Activated CD8-positive, alpha-beta memory T cell treated with anti-CD3 and anti-CD28 coated beads, Interleukin-2, amount 50 U/mL, for 24 hours (primary cell): ENCODE data around the gene SLC10A4.
"Not testable (repeated sequence)": the region's sequence is repeated elsewhere in the genome, so short reads cannot be mapped to it uniquely, and the experiment has no call there.

ENCODE experiments used
- DNase-seq: peaks from one replicate; pipeline ENCODE4 v3.0.0-alpha.2; 2020; ENCODE audit errors: extremely low read depth

The SLC10A4 gene

GRCh38 chr4:48483006-48483776, at the start of gene SLC10A4:
Gene SLC10A4 (plus strand): TSS chr4:48483343. CDS start chr4:48483562, 219 bp downstream.
- no peak for DNase-seq

- DNase-seq: no peak
These were observed 46.8 kb upstream of the SLC10A4 start for GRCh38 chr4:48436318-48436717.

- DNase-seq: no peak
These were observed 43.2 kb upstream of the SLC10A4 start for GRCh38 chr4:48439988-48440387.

DNA sequence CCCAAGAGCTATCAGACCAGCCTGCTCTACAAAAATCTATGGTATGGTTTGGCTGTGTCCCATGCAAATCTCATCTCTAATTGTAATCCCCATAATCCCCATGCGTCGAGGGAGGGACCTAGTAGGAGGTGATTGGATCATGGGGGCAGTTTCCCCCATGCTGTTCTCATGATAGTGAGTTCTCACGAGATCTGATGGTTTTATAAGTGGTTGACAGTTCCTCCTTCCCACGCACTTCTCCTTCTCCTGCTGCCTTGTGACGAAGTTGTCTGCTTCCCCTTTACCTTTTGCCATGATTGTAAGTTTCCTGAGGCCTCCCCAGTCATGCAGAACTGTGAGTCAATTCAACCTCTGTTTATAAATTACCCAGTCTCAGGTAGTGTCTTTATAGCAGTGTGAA, 42.2 kb upstream of the SLC10A4 start:
- DNase-seq: not testable (repeated sequence)

DNA sequence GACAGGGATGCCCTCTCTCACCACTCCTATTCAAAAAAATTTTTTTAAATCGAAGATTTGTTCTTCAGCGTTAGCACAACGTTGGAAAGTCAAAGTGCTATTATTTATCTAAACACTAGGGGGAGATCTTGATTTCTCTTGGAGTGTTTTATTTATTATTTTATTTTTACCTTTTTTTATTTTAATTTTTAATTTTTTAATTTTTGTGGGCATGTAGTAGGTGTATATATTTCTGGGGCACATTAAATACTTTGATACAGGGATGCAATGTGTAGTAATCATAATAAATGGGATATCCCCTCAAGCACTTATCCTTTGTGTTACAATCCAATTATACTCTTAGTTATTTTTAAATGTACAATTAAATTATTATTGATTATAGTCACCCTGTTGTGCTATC, 37.4 kb upstream of the SLC10A4 start:
- no peak for DNase-seq

- DNase-seq: no peak
These were observed 36.5 kb upstream of the SLC10A4 start for GRCh38 chr4:48446642-48447041.

DNA sequence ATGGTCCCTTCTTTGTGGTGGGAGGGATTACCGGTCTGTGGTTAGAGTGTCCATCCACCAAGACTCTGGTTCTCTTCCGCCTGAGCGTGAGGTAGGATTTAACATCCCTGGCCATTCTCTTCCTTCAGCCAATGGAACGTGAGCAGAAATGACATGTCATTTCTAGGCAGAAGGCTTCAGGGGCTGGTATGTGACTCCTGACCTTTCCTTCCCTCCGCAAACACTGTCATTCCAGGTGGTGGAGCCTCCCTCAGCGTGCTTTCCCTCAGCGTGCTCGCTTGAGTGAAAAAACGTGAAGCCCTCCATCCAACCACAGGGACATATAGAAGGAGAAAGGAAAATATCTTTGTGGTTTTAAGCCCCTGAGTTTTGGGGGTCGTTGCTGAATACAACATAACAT, 34.0 kb upstream of the SLC10A4 start:
- DNase-seq: no peak

GRCh38 chr4:48450740-48451139, 32.4 kb upstream of the SLC10A4 start:
- no peak for DNase-seq

DNA sequence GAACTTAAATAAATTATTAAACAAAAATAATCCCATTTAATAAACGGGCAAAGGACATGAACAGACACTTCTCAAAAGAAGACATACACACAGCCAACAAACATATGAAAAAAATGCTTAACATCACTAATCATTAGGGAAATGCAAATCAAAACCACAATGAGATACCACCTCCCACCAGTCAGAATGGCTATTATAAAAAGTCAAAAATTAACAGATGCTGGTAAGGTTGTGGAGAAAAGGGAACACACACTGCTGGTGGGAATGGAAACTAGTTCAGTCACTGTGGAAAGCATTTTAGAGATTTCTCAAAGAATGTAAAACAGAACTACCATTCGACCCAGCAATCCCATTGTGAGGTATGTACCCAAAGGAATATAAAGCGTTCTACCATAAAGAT, 31.5 kb upstream of the SLC10A4 start:
- DNase-seq: not testable (repeated sequence)

GRCh38 chr4:48454591-48454990, 28.6 kb upstream of the SLC10A4 start:
- no peak for DNase-seq

GRCh38 chr4:48461000-48461399, 22.1 kb upstream of the SLC10A4 start:
- DNase-seq: no peak

GRCh38 chr4:48462363-48462762, 20.8 kb upstream of the SLC10A4 start:
- DNase-seq: no peak

- no peak for DNase-seq
These were observed 15.7 kb upstream of the SLC10A4 start for GRCh38 chr4:48467442-48467841.

DNA sequence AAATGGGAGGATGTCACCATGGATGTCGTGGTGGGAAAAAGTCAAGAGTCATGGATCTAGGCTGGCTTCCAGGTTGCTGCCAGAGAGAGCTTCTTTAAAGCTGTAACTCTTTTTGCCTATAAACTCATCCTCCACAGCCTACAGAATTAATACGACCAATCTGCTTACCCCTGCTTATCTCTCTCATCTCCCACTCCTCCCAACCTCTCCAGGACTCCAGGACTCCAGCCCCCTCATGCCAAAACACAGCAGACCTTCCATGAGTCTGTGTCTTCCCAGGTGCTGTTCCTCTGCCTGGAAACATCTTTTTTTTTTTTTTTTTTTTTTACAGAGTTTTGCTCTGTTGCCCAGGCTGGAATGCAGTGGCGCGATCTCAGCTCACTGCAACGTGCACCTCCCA, 15.3 kb upstream of the SLC10A4 start:
- no peak for DNase-seq

GRCh38 chr4:48470137-48470536, 13.0 kb upstream of the SLC10A4 start:
- DNase-seq: no peak

- DNase-seq: no peak
These were observed 12.6 kb upstream of the SLC10A4 start for GRCh38 chr4:48470570-48470969.

- no peak for DNase-seq
These were observed 10.3 kb upstream of the SLC10A4 start for GRCh38 chr4:48472794-48473193.

GRCh38 chr4:48475770-48476169, 7.4 kb upstream of the SLC10A4 start:
- no peak for DNase-seq

DNA sequence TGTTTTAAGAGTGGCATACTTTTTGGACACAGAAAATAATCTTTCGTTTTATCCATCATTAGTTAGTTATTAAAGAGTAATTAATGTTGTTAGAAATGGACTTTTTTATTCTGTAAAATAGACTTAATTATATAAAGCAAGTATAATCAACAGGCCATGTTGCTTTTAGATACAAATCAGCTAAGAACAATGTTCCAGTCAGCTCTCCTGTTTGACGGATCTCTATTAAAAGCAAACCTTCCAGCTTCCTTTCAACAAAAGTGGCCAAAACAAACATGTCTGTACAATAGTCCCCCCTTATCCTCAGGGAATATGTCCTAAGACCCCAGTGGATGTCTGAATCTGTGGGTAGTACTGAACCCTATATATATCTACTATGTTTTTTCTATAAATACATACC, 4.9 kb upstream of the SLC10A4 start:
- no peak for DNase-seq

DNA sequence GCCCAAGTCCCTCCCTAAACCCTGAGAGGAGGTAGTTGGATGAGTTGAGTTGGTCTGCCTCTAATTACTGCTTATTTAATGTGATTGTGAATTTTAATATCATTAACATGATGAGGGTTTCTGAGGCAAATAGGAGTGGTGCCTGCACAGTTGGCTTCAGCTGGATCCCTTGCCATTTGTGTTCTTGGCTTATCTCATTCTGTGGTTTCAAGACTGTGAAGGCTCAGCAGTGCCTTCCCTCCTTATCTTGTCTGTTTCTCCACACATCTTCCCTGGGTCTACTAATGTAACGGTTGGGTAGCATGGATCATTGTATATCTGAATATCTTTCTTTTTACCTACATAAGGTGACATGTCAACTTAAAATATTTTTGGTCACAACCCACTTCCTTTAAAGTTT, 1.6 kb upstream of the SLC10A4 start:
- DNase-seq: no peak

GRCh38 chr4:48483777-48484493, 792 bp downstream of the SLC10A4 start:
- DNase-seq: no peak

DNA sequence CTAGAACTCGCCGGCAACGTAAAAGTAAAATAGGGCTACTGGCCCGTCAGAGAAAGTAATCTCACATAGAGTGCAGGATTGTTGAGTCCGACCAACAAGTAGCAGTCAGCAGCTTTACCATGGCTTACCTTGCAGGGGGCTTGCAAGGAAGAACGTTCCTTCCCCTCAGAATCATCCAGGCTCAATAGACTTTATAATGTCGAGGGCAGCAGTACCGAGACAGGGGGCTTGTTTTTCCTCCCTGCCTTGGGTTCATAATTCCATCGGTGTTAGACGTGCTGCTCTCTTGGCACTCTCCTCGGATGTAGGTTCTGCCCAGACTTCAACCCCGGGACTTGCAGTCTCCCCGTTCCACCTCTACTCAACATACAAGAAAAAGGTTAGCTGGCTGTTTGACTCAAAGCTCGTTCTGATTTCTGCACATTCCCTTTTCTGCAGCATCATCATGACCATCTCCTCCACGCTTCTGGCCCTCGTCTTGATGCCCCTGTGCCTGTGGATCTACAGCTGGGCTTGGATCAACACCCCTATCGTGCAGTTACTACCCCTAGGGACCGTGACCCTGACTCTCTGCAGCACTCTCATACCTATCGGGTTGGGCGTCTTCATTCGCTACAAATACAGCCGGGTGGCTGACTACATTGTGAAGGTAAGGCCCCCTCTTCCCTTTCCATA, 1.5 kb downstream of the SLC10A4 start:
- DNase-seq: no peak

DNA sequence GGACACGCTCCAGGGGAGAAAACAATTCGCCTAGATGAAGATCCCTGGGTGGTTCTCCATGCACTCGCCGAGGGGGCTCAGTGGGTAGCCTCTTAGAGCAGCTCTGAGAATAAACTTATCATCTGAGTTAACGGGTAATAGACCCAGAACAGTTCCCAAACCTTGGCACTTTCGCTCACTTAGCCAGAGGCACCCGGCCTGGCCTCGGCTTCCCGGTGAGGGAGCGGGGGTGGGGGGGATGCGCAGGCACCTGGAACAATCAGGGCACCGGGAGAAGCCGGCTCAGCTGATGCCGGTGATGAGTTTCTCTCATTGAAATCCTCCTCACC, 6.5 kb downstream of the SLC10A4 start:
- no peak for DNase-seq
